GM19455 (cell line): Measurements from ENCODE around the gene TRMU.

Experiments used
- ATAC-seq: cut with Tn5 transposase; IDR thresholded peaks from one replicate; pipeline ENCODE4 v1.9.1; 2021; ENCODE audit not compliant: unreplicated experiment

The TRMU gene

GRCh38 chr22:46336119-46337078 lies 885 bp downstream of the TRMU start:
- ATAC-seq, result peak; percentile 14

- ATAC-seq, result no peak
Measured at GRCh38 chr22:46337870-46338269, 2.4 kb downstream of the TRMU start.

GRCh38 chr22:46338636-46339035 lies 3.1 kb downstream of the TRMU start:
- no peak for ATAC-seq

- no peak for ATAC-seq
Measured at GRCh38 chr22:46339956-46340355, 4.4 kb downstream of the TRMU start.

GRCh38 chr22:46340676-46341075 lies 5.2 kb downstream of the TRMU start:
- ATAC-seq, result no peak

GRCh38 chr22:46346680-46347405 lies 11.3 kb downstream of the TRMU start:
- ATAC-seq, result no peak

GRCh38 chr22:46347646-46348045 lies 12.1 kb downstream of the TRMU start:
- no peak for ATAC-seq

- ATAC-seq, result no peak
Measured at GRCh38 chr22:46348099-46348695, 12.7 kb downstream of the TRMU start.

GRCh38 chr22:46349238-46349637 lies 13.7 kb downstream of the TRMU start:
- no peak for ATAC-seq

- ATAC-seq, result no peak
Measured at GRCh38 chr22:46349681-46350080, 14.2 kb downstream of the TRMU start.

GRCh38 chr22:46350121-46350520 lies 14.6 kb downstream of the TRMU start:
- no peak for ATAC-seq

GRCh38 chr22:46350646-46351045 lies 15.1 kb downstream of the TRMU start:
- ATAC-seq, result no peak

GRCh38 chr22:46351131-46351735 lies 15.7 kb downstream of the TRMU start:
- no peak for ATAC-seq

- ATAC-seq, result no peak
Measured at GRCh38 chr22:46351767-46352166, 16.3 kb downstream of the TRMU start.

- ATAC-seq, result no peak
Measured at GRCh38 chr22:46352276-46352675, 16.8 kb downstream of the TRMU start.

- ATAC-seq, result no peak
Measured at GRCh38 chr22:46352691-46353386, 17.3 kb downstream of the TRMU start.

- ATAC-seq, result no peak
Measured at GRCh38 chr22:46353483-46354105, 18.1 kb downstream of the TRMU start.

- ATAC-seq, result no peak
Measured at GRCh38 chr22:46354176-46354992, 18.9 kb downstream of the TRMU start.

GRCh38 chr22:46354993-46355305 lies 19.4 kb downstream of the TRMU start:
- ATAC-seq, result no peak
